HG02840 (cell line): ENCODE data around the gene PRKACG.
A peak's percentile ranks its signal among the peaks of the same experiment; 100 is the strongest.
"Not testable (repeated sequence)": the region's sequence is repeated elsewhere in the genome, so short reads cannot be mapped to it uniquely, and the experiment has no call there.

Experiments used
- ATAC-seq: cut with Tn5 transposase; IDR thresholded peaks from one replicate; pipeline ENCODE4 v1.9.1; 2021; ENCODE audit warnings: mild to moderate bottlenecking, moderate library complexity, moderate number of reproducible peaks; ENCODE audit not compliant: unreplicated experiment, low FRiP score

Gene PRKACG

DNA sequence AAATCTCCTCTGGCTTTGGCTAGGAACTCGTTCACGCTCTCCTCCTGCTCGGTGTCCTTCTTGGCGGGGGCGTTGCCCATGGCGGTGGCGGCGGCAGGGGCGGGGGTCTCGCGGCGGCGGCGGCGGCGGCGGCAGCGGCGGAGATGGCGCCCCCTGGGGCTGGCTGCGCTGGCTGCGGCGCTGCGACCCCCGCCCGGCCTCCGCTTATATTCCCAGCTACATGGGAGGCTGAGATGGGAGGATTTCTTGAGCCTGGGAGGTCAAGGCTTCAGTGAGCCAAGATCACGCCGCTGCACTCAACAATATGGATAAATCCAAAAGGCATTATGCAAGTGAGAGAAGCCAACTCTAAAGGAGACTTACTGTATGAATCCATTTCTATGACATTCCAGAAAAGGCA is at the start of gene PRKACG:
TSS of gene PRKACG (minus strand) at position 101 of the 400 bp plus-strand sequence. CDS start at position 80, 21 bp downstream.
- ATAC-seq, result no peak

DNA sequence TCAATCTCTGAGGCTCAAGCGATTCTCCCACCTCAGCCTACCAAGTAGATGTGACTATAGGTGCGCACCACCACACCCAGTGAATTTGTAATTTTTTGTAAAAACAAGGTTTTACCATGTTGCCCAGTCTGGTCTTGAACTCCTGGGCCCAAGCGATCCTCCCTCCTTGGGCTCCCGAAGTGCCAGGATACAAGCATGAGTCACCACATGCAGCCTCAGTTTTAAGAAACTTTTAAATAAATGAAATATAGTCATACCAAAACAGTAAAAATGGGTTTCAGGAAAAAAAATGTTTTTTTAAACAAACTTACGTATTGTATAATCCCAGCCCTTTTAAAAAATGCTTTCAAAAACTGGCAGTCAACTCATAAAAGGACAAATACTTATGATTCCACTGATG is 48.3 kb upstream of the PRKACG start:
- ATAC-seq, result no peak

DNA sequence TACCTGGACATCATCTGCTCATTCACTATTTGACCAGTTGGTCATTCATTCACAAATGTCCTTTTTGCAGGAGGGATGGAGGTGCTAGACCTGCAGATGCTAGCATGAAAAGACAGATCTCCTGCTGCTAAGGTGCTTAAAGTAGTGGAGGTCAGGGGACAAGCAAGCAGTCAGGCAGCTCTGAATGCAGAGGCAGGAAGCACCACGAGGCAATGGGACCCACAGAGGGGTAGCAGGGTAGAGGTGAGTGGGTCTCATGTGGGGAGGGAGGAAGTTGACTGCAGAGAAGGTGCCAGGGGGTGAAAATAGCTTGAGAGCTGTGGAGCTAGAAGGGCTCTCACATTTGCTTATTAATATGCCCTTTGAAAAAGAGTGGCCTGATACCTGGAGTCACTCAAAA is 46.9 kb upstream of the PRKACG start:
- ATAC-seq, result no peak

DNA sequence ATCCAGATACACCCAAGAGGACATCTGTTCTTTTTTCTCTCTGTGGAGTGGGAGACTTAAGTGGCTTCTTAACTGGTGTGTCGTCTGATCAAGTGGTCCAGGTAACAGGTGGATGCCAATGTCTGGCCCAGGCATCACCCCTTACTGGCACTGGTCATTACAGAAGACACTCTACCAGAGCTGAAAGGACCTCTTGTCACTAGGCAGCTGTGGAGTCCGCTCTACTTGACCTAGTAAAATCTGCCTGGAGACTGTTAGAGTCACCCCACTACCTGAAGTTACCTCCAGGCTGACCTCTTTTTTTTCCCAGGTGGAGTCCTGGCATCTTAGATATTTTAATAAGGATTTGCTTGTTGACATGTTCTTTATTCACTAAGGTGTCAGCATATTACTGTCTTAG is 44.2 kb upstream of the PRKACG start:
- no peak for ATAC-seq

DNA sequence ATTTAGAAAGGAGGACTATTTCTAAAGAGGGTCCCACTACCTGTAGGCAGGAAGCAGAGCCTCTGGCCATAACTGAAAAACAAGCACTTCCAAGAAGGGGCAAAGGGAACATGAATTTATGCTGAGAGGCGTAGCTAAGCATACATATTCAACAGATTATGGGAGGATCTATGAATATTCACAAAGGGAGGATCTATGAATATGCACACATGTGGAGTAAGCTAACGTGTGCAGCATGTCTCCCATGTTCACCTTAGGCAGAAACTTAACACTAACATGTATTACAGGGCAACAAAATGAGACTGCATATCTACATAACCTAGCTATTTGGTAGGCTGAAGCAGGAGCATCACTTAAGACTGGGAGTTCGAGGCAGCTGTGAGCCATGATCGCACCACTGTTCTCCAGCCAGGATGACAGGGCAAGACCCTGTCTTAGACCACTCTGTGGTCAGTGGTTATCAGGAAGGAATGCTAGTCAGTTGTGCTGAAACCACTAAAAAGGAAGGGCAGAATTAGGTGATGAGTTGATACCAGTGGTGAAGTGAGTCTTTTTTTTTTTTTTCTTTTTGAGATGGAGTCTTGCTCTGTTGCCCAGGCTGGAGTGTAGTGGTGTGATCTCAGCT is 42.4 kb upstream of the PRKACG start:
- no peak for ATAC-seq

DNA sequence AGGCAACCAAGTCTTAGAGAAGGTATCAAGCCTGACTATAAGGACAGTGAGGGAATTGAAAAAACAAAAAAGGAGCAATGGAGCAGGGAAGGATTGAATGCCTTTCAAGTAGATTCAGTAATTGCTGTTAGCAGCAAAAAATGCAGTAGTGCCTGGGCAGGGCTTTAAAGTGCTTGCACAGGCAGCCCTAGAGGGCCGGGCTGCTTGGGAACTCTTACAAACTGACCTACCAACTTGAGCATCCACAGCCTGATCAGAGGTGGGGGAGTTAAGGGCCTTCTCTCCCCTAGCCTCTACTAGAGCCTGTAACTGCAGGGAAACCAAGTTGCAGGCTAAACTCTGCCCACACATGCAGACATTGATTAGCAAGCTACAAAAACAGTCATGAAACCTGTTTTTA is 41.1 kb upstream of the PRKACG start:
- no peak for ATAC-seq

DNA sequence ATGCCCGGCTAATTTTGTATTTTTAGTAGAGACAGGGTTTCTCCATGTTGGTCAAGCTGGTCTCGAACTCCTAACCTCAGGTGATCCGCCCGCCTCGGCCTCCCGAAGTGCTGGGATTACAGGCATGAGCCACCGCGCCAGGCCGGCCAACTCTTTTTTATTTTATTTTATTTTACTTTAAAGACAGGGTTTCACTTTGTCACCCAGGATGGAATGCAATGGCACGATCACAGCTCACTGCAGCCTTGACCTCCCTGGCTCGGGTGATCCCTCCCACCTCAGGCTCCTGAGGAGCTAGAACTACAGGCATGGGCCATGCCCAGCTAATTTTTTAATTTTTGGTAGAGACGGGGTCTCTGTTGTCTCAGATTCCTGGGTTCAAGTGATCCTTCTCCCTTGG is 37.0 kb upstream of the PRKACG start:
- ATAC-seq, result not testable (repeated sequence)

DNA sequence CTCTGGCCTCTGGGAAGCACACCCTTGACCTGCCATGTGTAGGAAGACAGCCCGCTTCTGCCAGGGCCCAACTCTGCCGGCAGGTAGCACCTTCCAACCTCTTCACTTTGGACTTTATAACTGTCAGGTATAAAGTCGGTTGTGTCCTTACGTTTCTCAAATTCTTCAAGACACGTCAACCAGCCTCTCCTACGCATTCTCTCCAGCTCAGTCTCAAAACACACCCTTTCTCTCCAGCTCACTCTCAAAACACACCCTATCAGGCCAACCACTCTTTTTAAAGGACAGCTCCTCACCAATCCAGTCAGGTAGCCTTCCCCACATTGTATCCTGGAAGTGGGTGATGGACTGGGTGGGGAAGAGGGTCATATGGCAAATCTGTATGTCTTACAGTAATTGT is 35.2 kb upstream of the PRKACG start:
- ATAC-seq, result no peak

DNA sequence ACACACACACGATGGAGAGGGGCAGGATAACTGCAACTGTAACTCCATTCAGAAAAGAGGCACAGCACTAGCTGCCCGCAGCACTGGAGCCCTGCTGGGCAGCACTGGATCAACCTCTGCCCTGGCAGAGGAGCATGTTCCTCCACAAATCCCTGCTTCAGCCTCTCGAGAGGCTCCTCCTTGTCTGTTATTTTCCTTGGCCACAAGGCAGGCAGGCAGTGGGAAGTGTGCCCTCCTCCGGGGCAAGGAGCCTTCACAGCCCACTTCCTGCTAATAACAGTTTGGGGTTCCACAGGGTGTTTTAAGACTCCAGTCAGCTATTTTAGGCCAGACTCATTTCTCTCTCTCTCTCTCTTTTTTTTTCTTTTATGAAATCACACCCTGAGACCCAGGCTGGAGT is 33.5 kb upstream of the PRKACG start:
- ATAC-seq, result no peak

DNA sequence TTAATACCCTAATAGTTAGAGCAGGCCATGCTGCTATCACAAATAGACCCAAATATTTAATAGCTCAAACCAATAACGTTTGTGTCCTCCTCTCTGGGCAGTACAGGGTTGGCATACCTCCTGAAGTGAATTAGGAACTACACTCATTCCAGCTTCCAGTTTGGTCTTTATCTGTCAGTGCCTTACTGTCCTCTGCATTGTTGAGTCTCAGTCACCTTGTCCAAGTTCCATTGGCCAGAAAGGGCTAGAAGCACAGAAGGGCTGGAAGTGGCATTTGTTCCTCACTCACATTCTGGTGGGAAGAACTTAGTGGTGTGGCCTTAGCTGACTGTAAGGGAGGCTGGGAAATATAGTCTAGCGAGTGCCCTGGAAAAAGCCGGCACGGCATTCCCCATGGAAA is 32.8 kb upstream of the PRKACG start:
- ATAC-seq, result no peak

DNA sequence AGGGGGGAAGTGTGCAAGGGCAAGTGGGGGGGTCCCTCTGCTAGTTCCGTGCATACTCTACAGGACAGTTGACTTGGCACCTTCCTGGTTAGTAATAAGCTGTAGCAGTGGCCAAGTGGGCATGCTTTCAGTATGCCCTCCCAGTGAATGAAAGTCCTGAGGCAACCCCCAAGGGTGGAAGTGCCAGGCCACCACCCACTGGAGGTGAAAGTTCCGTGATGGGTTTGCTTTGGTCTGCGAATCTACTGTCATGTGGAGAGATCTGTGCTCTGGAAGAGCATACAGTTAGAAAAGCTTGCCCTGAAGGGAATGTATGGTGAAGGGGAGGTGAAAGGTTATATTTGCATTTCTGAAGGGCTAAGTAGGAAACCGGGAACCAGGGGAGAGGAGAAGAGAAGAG is 31.9 kb upstream of the PRKACG start:
- ATAC-seq, result no peak

DNA sequence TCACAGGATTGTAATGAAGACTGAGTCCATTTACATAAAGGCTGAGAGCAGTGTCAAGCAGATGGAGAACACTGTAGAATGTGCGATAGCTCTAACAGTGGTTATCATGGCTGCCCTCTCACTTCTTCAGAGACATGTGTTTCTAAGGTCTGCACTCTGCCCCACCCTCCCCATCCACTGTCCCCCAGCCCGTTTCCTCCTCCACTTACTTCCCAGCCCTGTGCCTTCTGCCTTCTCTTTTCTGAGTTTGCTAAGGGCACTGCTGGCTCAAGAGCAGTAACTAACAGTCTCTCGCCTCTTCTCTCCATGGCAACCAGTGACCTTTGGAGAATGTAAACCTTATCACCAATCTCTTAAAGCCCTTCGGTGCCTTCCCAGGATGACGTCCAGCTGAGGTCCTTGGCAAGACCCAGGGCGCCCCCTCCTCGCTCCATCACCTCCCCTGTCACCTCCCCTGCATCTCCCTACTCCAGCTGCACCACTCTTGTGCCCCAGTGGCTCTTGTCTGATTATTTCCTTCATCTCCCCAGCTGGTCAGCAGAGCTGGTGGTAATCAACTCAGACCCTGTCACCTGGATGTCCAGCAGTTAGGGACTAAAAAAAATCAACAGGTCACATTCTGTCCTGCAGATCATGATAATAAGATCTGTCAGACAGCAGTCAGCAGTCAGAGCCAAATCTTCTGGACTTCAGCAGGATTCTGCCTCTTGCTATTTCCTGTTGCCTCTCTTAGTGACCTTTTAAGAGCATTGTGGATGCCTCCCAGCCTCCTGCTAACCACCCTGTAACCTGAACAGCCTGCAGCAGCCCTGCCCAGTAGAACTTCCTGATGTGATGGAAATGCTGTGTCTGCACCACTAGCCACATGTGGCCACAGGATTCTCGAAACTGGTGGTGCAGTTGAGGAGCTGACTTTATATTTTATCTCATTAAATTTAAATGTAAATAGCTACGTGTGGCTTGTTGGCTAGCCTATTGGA is 30.6 kb upstream of the PRKACG start:
- ATAC-seq, result no peak

DNA sequence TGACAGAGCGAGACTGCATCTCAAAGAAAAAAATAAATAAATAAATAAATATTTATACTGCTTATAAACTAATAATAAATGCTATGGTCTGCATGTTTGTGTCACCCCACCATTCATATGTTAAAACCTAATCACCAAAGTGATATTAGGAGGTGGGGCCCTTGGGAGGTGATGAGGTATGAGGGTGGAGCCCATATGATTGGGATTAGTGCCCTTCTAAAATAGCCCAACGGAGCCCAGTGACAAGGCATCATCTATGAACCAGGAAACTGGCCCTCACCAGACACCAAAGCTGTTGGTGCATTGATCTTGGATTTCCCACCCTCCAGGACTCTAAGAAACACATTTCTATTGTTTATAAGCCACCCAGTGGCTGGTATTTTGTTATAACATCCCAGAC is 26.7 kb upstream of the PRKACG start:
- no peak for ATAC-seq

DNA sequence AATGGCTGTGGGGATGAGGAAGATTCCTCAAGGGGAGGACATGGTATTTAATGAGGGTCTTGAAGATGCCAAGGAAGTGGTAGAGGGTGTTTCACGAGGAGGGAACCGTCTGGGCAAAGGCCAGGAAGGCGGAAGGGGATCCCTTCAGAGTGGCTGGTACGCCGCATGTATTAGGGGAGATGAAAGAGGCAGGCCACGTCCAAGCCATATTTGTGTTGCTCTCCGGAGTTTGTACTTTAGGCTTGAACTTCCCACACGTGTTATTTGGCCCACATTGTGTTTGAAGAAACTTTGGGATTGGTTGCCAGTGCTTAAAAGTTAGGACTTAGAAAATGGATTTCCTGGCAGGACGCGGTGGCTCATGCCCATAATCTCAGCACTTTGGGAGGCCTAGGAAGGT is 22.9 kb upstream of the PRKACG start:
- ATAC-seq, result no peak

DNA sequence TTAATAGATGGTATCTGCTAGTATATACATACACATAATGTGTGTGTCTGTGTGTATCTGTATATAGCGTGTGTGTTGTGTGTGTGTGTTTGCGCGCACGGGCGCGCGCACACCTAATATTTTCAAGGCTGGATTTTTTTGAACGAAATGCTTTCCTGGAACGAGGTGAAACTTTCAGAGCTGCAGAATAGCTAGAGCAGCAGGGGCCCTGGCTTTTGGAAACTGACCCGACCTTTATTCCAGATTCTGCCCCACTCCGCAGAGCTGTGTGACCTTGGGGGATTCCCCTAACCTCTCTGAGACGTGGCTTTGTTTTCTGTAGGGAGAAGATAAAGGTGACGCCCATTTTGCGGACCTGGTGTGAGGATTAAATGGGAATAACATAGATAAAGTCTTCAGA is 22.4 kb upstream of the PRKACG start:
- peak; percentile 17 for ATAC-seq

DNA sequence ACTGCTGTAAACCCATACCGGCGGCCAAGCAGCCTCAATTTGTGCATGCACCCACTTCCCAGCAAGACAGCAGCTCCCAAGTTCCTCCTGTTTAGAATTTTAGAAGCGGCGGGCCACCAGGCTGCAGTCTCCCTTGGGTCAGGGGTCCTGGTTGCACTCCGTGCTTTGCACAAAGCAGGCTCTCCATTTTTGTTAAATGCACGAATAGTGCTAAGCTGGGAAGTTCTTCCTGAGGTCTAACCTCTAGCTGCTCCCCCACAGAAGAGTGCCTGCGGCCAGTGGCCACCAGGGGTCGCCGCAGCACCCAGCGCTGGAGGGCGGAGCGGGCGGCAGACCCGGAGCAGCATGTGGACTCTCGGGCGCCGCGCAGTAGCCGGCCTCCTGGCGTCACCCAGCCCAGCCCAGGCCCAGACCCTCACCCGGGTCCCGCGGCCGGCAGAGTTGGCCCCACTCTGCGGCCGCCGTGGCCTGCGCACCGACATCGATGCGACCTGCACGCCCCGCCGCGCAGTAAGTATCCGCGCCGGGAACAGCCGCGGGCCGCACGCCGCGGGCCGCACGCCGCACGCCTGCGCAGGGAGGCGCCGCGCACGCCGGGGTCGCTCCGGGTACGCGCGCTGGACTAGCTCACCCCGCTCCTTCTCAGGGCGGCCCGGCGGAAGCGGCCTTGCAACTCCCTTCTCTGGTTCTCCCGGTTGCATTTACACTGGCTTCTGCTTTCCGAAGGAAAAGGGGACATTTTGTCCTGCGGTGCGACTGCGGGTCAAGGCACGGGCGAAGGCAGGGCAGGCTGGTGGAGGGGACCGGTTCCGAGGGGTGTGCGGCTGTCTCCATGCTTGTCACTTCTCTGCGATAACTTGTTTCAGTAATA is 21.8 kb upstream of the PRKACG start, which contains the start of gene FXN:
TSS of gene FXN (plus strand) at position 315 of the 871 bp plus-strand sequence. CDS start at position 346, 31 bp downstream.
- peak; percentile 90 for ATAC-seq

DNA sequence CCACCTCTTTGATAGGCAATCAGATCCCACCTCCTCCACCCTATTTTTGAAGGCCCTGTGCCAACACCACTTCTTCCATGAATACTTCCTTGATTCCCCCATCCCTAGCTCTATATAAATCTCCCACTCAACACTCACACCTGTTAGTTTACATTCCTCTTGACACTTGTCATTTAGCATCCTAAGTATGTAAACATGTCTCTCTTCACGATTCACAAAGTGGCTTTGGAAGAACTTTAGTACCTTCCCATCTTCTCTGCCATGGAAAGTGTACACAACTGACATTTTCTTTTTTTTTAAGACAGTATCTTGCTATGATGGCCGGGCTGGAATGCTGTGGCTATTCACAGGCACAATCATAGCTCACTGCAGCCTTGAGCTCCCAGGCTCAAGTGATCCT is 20.2 kb upstream of the PRKACG start:
- no peak for ATAC-seq

DNA sequence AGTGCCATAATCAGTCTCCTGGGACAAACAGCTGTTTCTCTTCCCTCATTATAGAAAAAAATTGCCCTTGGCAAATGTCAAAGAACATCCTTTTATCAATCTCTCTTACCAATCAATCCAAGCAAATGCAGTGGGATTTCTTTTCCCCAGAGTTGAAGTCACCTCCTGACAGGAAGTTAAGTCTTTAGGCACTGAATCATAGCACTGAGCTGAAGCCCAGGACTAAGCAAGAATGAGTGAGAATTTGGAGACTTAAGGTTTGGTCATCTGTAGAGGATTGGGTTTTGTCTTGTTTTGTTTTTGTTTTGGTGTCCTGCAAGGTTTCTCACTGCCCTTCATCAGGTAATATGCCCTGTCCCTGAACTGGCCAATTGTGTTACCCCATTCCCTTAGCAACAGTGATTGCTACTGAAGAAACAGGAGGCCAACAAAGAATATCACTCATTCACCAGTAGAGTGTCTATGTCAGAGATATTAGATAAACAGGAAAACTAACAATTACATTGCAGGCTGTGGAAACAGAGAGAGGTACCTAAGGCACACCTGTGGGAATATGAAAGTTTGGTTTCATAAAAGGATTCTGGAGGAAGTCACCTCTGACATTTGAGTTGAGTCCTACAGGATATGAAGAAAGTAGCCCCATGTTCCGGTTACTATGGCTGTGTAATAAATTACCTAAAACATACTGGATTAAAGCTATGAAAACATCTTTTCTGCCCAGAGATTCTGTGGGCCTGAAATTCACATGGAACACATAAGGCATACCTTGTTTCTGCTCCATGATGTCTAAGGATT is 17.1 kb upstream of the PRKACG start:
- ATAC-seq, result no peak

DNA sequence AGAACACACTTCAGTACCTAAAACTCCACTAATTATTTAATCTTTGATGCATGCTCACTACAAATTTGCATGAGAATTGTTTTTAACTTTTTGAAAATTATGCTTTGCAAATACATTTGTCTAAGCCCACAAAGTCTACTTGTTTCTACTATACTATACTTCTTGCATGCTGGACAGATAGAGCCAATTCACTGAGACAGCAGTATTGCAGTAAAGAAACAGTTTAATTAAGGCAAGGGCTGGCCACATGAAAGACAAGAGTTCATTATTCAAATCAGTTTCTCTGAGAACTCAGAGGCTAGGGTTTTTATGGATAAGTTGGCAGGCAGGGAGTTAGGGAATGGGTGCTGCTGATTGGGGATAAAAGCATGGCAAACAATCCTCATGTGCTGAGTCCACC is 15.6 kb upstream of the PRKACG start:
- ATAC-seq, result no peak

DNA sequence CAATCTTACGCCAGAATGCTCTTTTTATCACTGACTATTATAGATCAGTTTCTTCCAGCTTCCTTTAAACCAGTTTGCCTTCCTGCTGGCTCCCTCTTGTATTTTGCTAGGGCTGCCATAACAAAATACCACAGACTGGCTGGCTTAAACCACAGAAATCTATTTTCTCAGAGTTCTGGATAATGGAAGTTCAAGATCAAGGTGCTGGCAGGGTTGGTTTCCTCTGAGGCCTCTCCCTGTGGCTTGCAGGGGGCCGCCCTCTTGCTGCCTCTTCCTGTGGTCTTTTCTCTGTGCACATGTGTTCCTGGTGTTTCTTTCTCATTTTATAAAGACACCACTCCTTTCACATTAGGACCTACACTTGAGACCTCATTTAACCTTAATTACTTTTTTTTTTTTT is 14.8 kb upstream of the PRKACG start:
- no peak for ATAC-seq
